HL-60 (cell line): Measurements from ENCODE around the gene TBC1D1.

Experiments used
- DNase-seq, 2 experiments: peaks; one replicate each; pipeline ENCODE4 v3.0.0-alpha.2; 2010 to 2020; ENCODE audit warnings: low read depth in 1 of 2, low spot score in 1 of 2
- H3K27ac ChIP-seq: fragments of 250-450 bp; sonication (Bioruptor Pico); replicated peaks from 2 replicates; pipeline ENCODE4 v1.5.1; 2020; ENCODE audit warnings: mild to moderate bottlenecking, moderate library complexity
- H3K27me3 ChIP-seq: fragments of 250-450 bp; sonication (Bioruptor Pico); 2 replicates; pipeline ENCODE4 v1.5.1; 2021; ENCODE audit warnings: mild to moderate bottlenecking, moderate library complexity; ENCODE audit not compliant: insufficient read depth, poor library complexity, severe bottlenecking
- H3K4me3 ChIP-seq: replicated peaks from 2 replicates; pipeline ENCODE4 v1.5.1; 2011; ENCODE audit warnings: mild to moderate bottlenecking, control low read depth, low read length; ENCODE audit not compliant: insufficient read depth
- GABPA ChIP-seq: IDR thresholded peaks from 2 replicates; pipeline ENCODE4 v1.6.1; 2012; ENCODE audit warnings: low read depth
- POLR2AphosphoS5 ChIP-seq: IDR thresholded peaks from 2 replicates; pipeline ENCODE4 v1.6.1; 2012; ENCODE audit warnings: low read depth
- REST ChIP-seq: IDR thresholded peaks from 2 replicates; pipeline ENCODE4 v1.6.1; 2012; ENCODE audit warnings: low read depth; ENCODE audit not compliant: insufficient replicate concordance
- SPI1 ChIP-seq: IDR thresholded peaks from 2 replicates; pipeline ENCODE4 v1.6.1; 2012; ENCODE audit warnings: low read depth, mild to moderate bottlenecking, borderline replicate concordance
- TF ChIP-seq, protein P1 (sequence below): IDR thresholded peaks from one replicate; pipeline ENCODE4 v1.5.1; 2011; ENCODE audit warnings: low read length, control low read depth, inconsistent platforms; ENCODE audit not compliant: insufficient read depth

The TBC1D1 gene

GRCh38 chr4:38166082-38166481 is 275.2 kb downstream of the TBC1D1 start:
- Histone ChIP-seq H3K4me3 (no peak overlapping the region), H3K27ac (0 out of 2 replicates have a peak overlapping the region, but pooled peaks have one; percentile 22), H3K27me3 (no peaks in the 10 kb centered on the region)
- DNase-seq: peak; percentile 72 to 91
- TF ChIP-seq, protein P1, sequence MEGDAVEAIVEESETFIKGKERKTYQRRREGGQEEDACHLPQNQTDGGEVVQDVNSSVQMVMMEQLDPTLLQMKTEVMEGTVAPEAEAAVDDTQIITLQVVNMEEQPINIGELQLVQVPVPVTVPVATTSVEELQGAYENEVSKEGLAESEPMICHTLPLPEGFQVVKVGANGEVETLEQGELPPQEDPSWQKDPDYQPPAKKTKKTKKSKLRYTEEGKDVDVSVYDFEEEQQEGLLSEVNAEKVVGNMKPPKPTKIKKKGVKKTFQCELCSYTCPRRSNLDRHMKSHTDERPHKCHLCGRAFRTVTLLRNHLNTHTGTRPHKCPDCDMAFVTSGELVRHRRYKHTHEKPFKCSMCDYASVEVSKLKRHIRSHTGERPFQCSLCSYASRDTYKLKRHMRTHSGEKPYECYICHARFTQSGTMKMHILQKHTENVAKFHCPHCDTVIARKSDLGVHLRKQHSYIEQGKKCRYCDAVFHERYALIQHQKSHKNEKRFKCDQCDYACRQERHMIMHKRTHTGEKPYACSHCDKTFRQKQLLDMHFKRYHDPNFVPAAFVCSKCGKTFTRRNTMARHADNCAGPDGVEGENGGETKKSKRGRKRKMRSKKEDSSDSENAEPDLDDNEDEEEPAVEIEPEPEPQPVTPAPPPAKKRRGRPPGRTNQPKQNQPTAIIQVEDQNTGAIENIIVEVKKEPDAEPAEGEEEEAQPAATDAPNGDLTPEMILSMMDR: peak; percentile 17
- no peak for TF ChIP-seq POLR2AphosphoS5
- no peak for TF ChIP-seq REST
- TF ChIP-seq SPI1: peak; percentile 88
- TF ChIP-seq GABPA: no peak

- H3K27ac ChIP-seq: 0 out of 2 replicates have a peak overlapping the region, but pooled peaks have one; percentile 7
- TF ChIP-seq, protein P1: no peak
- no peak for TF ChIP-seq GABPA
- TF ChIP-seq SPI1: peak; percentile 21; the same call in 1 of the 2 replicates
- TF ChIP-seq POLR2AphosphoS5: no peak
- no peak for TF ChIP-seq REST
- no peak for DNase-seq
Measured at GRCh38 chr4:38166768-38167167, 275.9 kb downstream of the TBC1D1 start.

GRCh38 chr4:38167973-38168372 is 277.1 kb downstream of the TBC1D1 start:
- no peak overlapping the region for H3K27ac ChIP-seq
- TF ChIP-seq GABPA: no peak
- TF ChIP-seq POLR2AphosphoS5: no peak
- TF ChIP-seq SPI1: no peak
- TF ChIP-seq REST: no peak
- TF ChIP-seq, protein P1: no peak
- no peak for DNase-seq
- no peaks in the 10 kb centered on the region for H3K27me3 ChIP-seq
- no peak overlapping the region for H3K4me3 ChIP-seq

More at GRCh38 chr4:38166768-38167167, 275.9 kb downstream of the TBC1D1 start:
- Histone ChIP-seq H3K4me3 (no peak overlapping the region), H3K27me3 (no peaks in the 10 kb centered on the region)
